Measurements from ENCODE around the gene PITPNC1. TPM values are rescaled to one million over a fixed set of nuclear protein-coding genes. Genes with fewer than 3 reads are reported as not detected.
A peak's percentile ranks its signal among the peaks of the same experiment; 100 is the strongest.
"Not testable (repeated sequence)": the region's sequence is repeated elsewhere in the genome, so short reads cannot be mapped to it uniquely, and the experiment has no call there.

The PITPNC1 gene
- polyA plus RNA-seq, 1 experiment = 9.1 TPM

DNA sequence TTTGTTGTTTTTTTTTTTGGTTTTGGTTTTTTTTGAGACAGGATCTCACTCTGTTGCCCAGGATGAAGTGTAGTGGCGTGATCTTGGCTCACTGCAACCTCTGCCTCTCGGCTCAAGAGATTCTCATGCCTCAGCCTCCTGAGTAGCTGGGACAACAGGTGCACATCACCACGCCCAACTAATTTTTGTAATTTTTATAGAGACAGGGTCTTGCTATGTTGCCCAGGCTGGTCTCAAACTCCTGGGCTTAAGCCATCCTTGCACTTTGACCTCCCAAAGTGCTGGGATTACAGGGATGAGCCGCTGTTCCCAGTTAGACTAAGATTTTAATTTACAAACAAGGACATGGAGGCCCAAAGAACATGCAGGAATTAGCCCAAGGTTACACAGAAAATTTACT is 248.9 kb downstream of the PITPNC1 start:
- CTCF ChIA-PET = interaction anchor here (5.6 kb wide), 1 partner anchor 250 kb away, joined by 126 read pairs; the partner anchor contains the start of gene PITPNC1
- H3K27ac ChIP-seq (ENCODE audit: low read depth, low read length) = no peak overlapping the region

GRCh38 chr17:67628580-67629013 is 251.5 kb downstream of the PITPNC1 start:
- ChIA-PET CTCF (interaction anchor here (0.6 to 5.6 kb wide), 7 partner anchors 23 to 270 kb away, joined by 3 to 126 read pairs (median 4); partner anchors contain the start of gene PITPNC1), POLR2A (no interaction called here)
- no peak overlapping the region for H3K4me3 ChIP-seq (ENCODE audit: low read depth, low read length)
- TF ChIP-seq, protein P1, sequence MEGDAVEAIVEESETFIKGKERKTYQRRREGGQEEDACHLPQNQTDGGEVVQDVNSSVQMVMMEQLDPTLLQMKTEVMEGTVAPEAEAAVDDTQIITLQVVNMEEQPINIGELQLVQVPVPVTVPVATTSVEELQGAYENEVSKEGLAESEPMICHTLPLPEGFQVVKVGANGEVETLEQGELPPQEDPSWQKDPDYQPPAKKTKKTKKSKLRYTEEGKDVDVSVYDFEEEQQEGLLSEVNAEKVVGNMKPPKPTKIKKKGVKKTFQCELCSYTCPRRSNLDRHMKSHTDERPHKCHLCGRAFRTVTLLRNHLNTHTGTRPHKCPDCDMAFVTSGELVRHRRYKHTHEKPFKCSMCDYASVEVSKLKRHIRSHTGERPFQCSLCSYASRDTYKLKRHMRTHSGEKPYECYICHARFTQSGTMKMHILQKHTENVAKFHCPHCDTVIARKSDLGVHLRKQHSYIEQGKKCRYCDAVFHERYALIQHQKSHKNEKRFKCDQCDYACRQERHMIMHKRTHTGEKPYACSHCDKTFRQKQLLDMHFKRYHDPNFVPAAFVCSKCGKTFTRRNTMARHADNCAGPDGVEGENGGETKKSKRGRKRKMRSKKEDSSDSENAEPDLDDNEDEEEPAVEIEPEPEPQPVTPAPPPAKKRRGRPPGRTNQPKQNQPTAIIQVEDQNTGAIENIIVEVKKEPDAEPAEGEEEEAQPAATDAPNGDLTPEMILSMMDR (IDR thresholded peaks at IDR 0.05; ENCODE audit: low read depth, low read length) = peak; percentile 39
- H3K27me3 ChIP-seq (ENCODE audit: control insufficient read depth, insufficient read depth, low read length) = no peaks in the 10 kb centered on the region
- DNase-seq (ENCODE audit: low read depth, low spot score) = no peak
- H3K9me3 ChIP-seq (ENCODE audit: control insufficient read depth, insufficient read depth, low read length) = no peaks in the 10 kb centered on the region; the same call in 1 of the 2 replicates
- no peak overlapping the region for H3K27ac ChIP-seq (ENCODE audit: low read depth, low read length)

More for the DNA sequence above, 248.9 kb downstream of the PITPNC1 start:
- TF ChIP-seq, protein P1 (IDR thresholded peaks at IDR 0.05; ENCODE audit: low read depth, low read length) = no peak
- POLR2A ChIA-PET = no interaction called here
- Histone ChIP-seq H3K27me3 (ENCODE audit: control insufficient read depth, insufficient read depth, low read length) (no peaks in the 10 kb centered on the region), H3K9me3 (ENCODE audit: control insufficient read depth, insufficient read depth, low read length) (no peaks in the 10 kb centered on the region; the same call in 1 of the 2 replicates), H3K4me3 (ENCODE audit: low read depth, low read length) (no peak overlapping the region)
- DNase-seq (ENCODE audit: low read depth, low spot score) = no peak

- Histone ChIP-seq H3K27ac (ENCODE audit: low read depth, low read length) (no peak overlapping the region), H3K9me3 (ENCODE audit: control insufficient read depth, insufficient read depth, low read length) (no peaks in the 10 kb centered on the region; the same call in 1 of the 2 replicates), H3K27me3 (ENCODE audit: control insufficient read depth, insufficient read depth, low read length) (no peaks in the 10 kb centered on the region), H3K4me3 (ENCODE audit: low read depth, low read length) (no peak overlapping the region)
- POLR2A ChIA-PET = no interaction called here
- DNase-seq (ENCODE audit: low read depth, low spot score) = no peak
- CTCF ChIA-PET = interaction anchor here (0.6 to 5.6 kb wide), 21 partner anchors 11 to 332 kb away, joined by 3 to 126 read pairs (median 4); partner anchors contain the start of gene PITPNC1
- TF ChIP-seq, protein P1 (IDR thresholded peaks at IDR 0.05; ENCODE audit: low read depth, low read length) = peak; percentile 70
Measured at GRCh38 chr17:67629971-67630320, 252.9 kb downstream of the PITPNC1 start.

DNA sequence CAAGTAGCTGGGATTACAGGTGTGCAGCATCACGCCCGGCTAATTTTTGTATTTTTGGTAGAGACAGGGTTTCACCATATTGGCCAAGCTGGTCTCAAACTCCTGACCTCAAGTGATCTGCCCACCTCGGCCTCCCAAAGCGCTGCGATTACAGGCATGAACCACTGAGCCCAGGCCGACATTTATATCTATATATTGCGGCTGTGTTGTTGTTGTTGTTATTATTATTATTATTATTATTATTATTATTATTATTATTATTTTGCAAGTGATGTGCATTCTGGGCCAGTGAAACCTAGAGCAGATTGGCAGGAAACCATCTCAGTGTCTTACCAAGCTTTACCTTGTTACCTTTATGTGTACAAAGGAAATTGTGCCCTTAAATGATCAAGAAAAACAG is 253.8 kb downstream of the PITPNC1 start:
- POLR2A ChIA-PET; H3K27ac ChIP-seq (ENCODE audit: low read depth, low read length); H3K27me3 ChIP-seq (ENCODE audit: control insufficient read depth, insufficient read depth, low read length); H3K9me3 ChIP-seq (ENCODE audit: control insufficient read depth, insufficient read depth, low read length); H3K4me3 ChIP-seq (ENCODE audit: low read depth, low read length); DNase-seq (ENCODE audit: low read depth, low spot score): not testable (repeated sequence)
- CTCF ChIA-PET = interaction anchor here (0.6 to 5.6 kb wide), 12 partner anchors 17 to 270 kb away, joined by 3 to 126 read pairs (median 4); partner anchors contain the start of gene PITPNC1

DNA sequence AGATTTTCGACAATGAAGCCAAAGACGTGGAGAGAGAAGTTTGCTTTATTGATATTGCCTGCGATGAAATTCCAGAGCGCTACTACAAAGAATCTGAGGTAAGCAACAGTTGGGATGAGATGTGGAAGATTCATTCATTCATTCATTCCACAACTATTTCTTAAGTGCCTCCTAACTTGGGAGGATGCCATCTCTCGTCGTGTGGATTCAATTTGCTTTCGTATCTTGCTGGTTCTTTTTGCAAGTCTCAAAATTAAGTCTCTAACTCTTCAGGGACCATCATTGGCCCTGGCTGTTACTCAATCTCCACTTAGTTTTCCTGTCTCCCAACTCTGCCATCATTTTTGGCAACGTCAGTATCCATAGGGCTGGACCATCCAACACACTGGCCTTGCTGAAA is 255.1 kb downstream of the PITPNC1 start:
- no peaks in the 10 kb centered on the region for H3K27me3 ChIP-seq (ENCODE audit: control insufficient read depth, insufficient read depth, low read length)
- H3K4me3 ChIP-seq (ENCODE audit: low read depth, low read length) = no peak overlapping the region
- TF ChIP-seq, protein P1 (IDR thresholded peaks at IDR 0.05; ENCODE audit: low read depth, low read length) = no peak
- no peak for DNase-seq (ENCODE audit: low read depth, low spot score)
- no peaks in the 10 kb centered on the region; the same call in 1 of the 2 replicates for H3K9me3 ChIP-seq (ENCODE audit: control insufficient read depth, insufficient read depth, low read length)
- ChIA-PET POLR2A (no interaction called here), CTCF (interaction anchor here (1.0 kb wide), 1 partner anchor 258 kb away, joined by 3 read pairs; no protein-coding TSS in a partner anchor)
- no peak overlapping the region for H3K27ac ChIP-seq (ENCODE audit: low read depth, low read length)
